H1 (cell line): ENCODE data around the gene IL16. TPM values are rescaled to one million over a fixed set of nuclear protein-coding genes. Genes with fewer than 3 reads are reported as not detected.

Source experiments
- CTCF ChIA-PET: fragments of 300-600 bp; sonication (Branson Sonifier 250); formaldehyde crosslinking; loops from one replicate; lab custom pipeline; 2021; ENCODE audit not compliant: partially characterized antibody; lab: Charles Lee
- POLR2A ChIA-PET: fragments of 300-600 bp; sonication (Branson Sonifier 250); formaldehyde crosslinking; loops from one replicate; lab custom pipeline; 2021; ENCODE audit warnings: inconsistent platforms; ENCODE audit not compliant: partially characterized antibody; lab: Charles Lee
- DNase-seq, 2 experiments: peaks; one replicate each; pipeline versions ENCODE4 v3.0.0 to v3.0.0-alpha.2; 2010 to 2022; ENCODE audit warnings: low spot score in 2 of 2, low read depth in 1 of 2, mixed read lengths in 1 of 2
- FAIRE-seq: peaks from 2 replicates; lab custom pipeline; 2011; peaks lifted over from hg19 to GRCh38; lab: Jason Lieb, UNC
- H2AFZ ChIP-seq: 2 replicates; pipeline ENCODE4 v1.8.1; 2012; ENCODE audit warnings: low read length, inconsistent platforms
- H2AK5ac ChIP-seq: 2 replicates; pipeline ENCODE4 v1.6.1; 2013; ENCODE audit warnings: low read depth, low read length
- H2BK120ac ChIP-seq: replicated peaks from 2 replicates; pipeline ENCODE3; 2013; ENCODE audit warnings: low read depth, low read length, inconsistent platforms
- H2BK12ac ChIP-seq: 2 replicates; pipeline ENCODE4 v1.6.1; 2013; ENCODE audit warnings: low read depth, low read length
- H2BK15ac ChIP-seq: 2 replicates; pipeline ENCODE4 v1.6.1; 2013; ENCODE audit warnings: low read length
- H2BK20ac ChIP-seq: 2 replicates; pipeline ENCODE4 v1.6.1; 2013; ENCODE audit warnings: low read length
- H2BK5ac ChIP-seq: 2 replicates; pipeline ENCODE4 v1.6.1; 2013; ENCODE audit warnings: low read depth, low read length
- H3K14ac ChIP-seq: 2 replicates; pipeline ENCODE4 v1.6.1; 2013; ENCODE audit warnings: inconsistent platforms; ENCODE audit not compliant: insufficient read length
- H3K18ac ChIP-seq: 2 replicates; pipeline ENCODE4 v1.6.1; 2013; ENCODE audit warnings: low read length; ENCODE audit errors: extremely low read depth
- H3K23ac ChIP-seq: 2 replicates; pipeline ENCODE4 v1.6.1; 2013; ENCODE audit warnings: inconsistent platforms; ENCODE audit not compliant: insufficient read length
- H3K23me2 ChIP-seq: 2 replicates; pipeline ENCODE4 v1.6.1; 2013; ENCODE audit warnings: low read depth, low read length
- H3K27ac ChIP-seq: 2 replicates; pipeline ENCODE4 v1.6.1; 2011; ENCODE audit warnings: low read depth, low read length, inconsistent platforms
- H3K27me3 ChIP-seq, 4 experiments: replicated peaks in 1 of 4; 1 replicate in 1 of 4; 2 replicates in 3 of 4; pipeline versions ENCODE4 v1.6.1 to v1.8.1; 2011 to 2013; ENCODE audit warnings: low read length in 3 of 4, mild to moderate bottlenecking in 3 of 4, inconsistent platforms in 2 of 4, mixed read lengths in 2 of 4, moderate library complexity in 1 of 4; ENCODE audit not compliant: control insufficient read depth in 3 of 4, insufficient read depth in 3 of 4; ENCODE audit errors: extremely low read depth in 1 of 4
- H3K36me3 ChIP-seq, 4 experiments: 2 replicates each; pipeline versions ENCODE4 v1.6.1 to v1.8.1; 2011 to 2013; ENCODE audit warnings: mild to moderate bottlenecking in 4 of 4, low read length in 3 of 4, moderate library complexity in 2 of 4, control low read depth in 1 of 4, inconsistent platforms in 1 of 4; ENCODE audit not compliant: insufficient read depth in 4 of 4, control insufficient read depth in 2 of 4
- H3K4ac ChIP-seq: replicated peaks from 2 replicates; pipeline ENCODE3; 2013; ENCODE audit warnings: low read length, low read depth, mixed read lengths, inconsistent platforms; ENCODE audit not compliant: insufficient read length
- H3K4me1 ChIP-seq, 4 experiments: replicated peaks in 1 of 4; 1 replicate in 1 of 4; 2 replicates in 3 of 4; pipeline versions ENCODE4 v1.6.1 to v1.8.1; 2011 to 2013; ENCODE audit warnings: low read length in 3 of 4, inconsistent platforms in 2 of 4, mixed read lengths in 1 of 4; ENCODE audit not compliant: insufficient read depth in 4 of 4, control insufficient read depth in 3 of 4
- H3K4me2 ChIP-seq, 2 experiments: 2 replicates each; pipeline versions ENCODE4 v1.6.1 to v1.8.1; 2011 to 2013; ENCODE audit warnings: low read depth in 2 of 2, low read length in 2 of 2, control low read depth in 1 of 2, inconsistent platforms in 1 of 2, mild to moderate bottlenecking in 1 of 2; ENCODE audit not compliant: insufficient read depth in 1 of 2
- H3K4me3 ChIP-seq, 4 experiments: fragments of 200-600, 300-600 bp in 1 of 4; sonication (generic), shearing (Covaris generic), sonication (Bioruptor Twin) in 1 of 4; 2 replicates each; pipeline versions ENCODE4 v1.5.1 to v1.8.1; 2011 to 2016; ENCODE audit warnings: low read length in 4 of 4, low read depth in 3 of 4, control low read depth in 2 of 4, inconsistent platforms in 2 of 4, mild to moderate bottlenecking in 2 of 4, mixed read lengths in 1 of 4, moderate library complexity in 1 of 4; ENCODE audit not compliant: insufficient read depth in 2 of 4; ENCODE audit errors: extremely low read depth in 1 of 4
- H3K56ac ChIP-seq: replicated peaks from 2 replicates; pipeline ENCODE3; 2013; ENCODE audit warnings: low read depth, mild to moderate bottlenecking, mixed read lengths, low read length, inconsistent platforms; ENCODE audit not compliant: insufficient read length
- H3K79me1 ChIP-seq: 2 replicates; pipeline ENCODE4 v1.6.1; 2013; ENCODE audit warnings: low read depth, low read length, control low read depth
- H3K79me2 ChIP-seq, 2 experiments: 2 replicates each; pipeline versions ENCODE4 v1.6.1 to v1.8.1; 2012 to 2013; ENCODE audit warnings: low read length in 2 of 2, mild to moderate bottlenecking in 2 of 2, inconsistent platforms in 1 of 2; ENCODE audit not compliant: insufficient read depth in 2 of 2, control insufficient read depth in 1 of 2
- H3K9ac ChIP-seq, 4 experiments: replicated peaks in 1 of 4; 1 replicate in 1 of 4; 2 replicates in 3 of 4; pipeline versions ENCODE4 v1.6.1 to v1.8.1; 2011 to 2013; ENCODE audit warnings: low read depth in 3 of 4, low read length in 3 of 4, control low read depth in 2 of 4, mild to moderate bottlenecking in 2 of 4, moderate library complexity in 2 of 4, inconsistent platforms in 1 of 4; ENCODE audit errors: extremely low read depth in 1 of 4
- H3K9me3 ChIP-seq, 2 experiments: 2 replicates each; pipeline versions ENCODE4 v1.6.1 to v1.8.1; 2012 to 2013; ENCODE audit warnings: mild to moderate bottlenecking in 2 of 2, moderate library complexity in 2 of 2, control low read depth in 1 of 2, inconsistent platforms in 1 of 2, low read depth in 1 of 2, low read length in 1 of 2, mixed read lengths in 1 of 2; ENCODE audit not compliant: insufficient read depth in 2 of 2
- H4K20me1 ChIP-seq, 2 experiments: replicated peaks in 1 of 2; 2 replicates each; pipeline versions ENCODE3 to v1.8.1; 2011 to 2013; ENCODE audit warnings: inconsistent platforms in 2 of 2, low read length in 2 of 2, mild to moderate bottlenecking in 1 of 2; ENCODE audit not compliant: insufficient read depth in 2 of 2, control insufficient read depth in 1 of 2
- H4K5ac ChIP-seq: 2 replicates; pipeline ENCODE4 v1.6.1; 2013; ENCODE audit warnings: low read length, low read depth, mixed read lengths, inconsistent platforms; ENCODE audit not compliant: insufficient read length
- H4K8ac ChIP-seq: 2 replicates; pipeline ENCODE4 v1.8.0; 2013; ENCODE audit warnings: mild to moderate bottlenecking, moderate library complexity, low read length, inconsistent platforms; ENCODE audit not compliant: insufficient read depth; ENCODE audit errors: extremely low read depth
- H4K91ac ChIP-seq: replicated peaks from 2 replicates; pipeline ENCODE3; 2013; ENCODE audit warnings: low read length, mixed read lengths, inconsistent platforms; ENCODE audit not compliant: insufficient read length
- ASH2L ChIP-seq: fragments of 200-600, 300-600 bp; sonication (generic); IDR thresholded peaks from one replicate; pipeline ENCODE4 v1.7.1; 2017; ENCODE audit warnings: low read length
- CHD1 ChIP-seq: IDR thresholded peaks from 2 replicates; pipeline ENCODE4 v1.6.1; 2012; ENCODE audit warnings: low read depth, low read length, improper control_type of control experiment
- KDM4A ChIP-seq: IDR thresholded peaks from one replicate; pipeline ENCODE4 v1.7.1; 2012; ENCODE audit warnings: low read depth, mild to moderate bottlenecking, moderate library complexity, low read length, inconsistent platforms; ENCODE audit not compliant: severe bottlenecking
- RFX5 ChIP-seq: IDR thresholded peaks from 2 replicates; pipeline ENCODE4 v1.6.1; 2011; ENCODE audit warnings: low read depth, low read length, improper control_type of control experiment, borderline replicate concordance
- WGBS, 2 experiments: shearing (Covaris generic) in 1 of 2; methylation state at CpG; one replicate each; pipeline versions ENCODE4 v1.1.6 to v1.1.7; 2013 to 2015; ENCODE audit warnings: low lambda C conversion rate in 2 of 2, mixed read lengths in 2 of 2, inconsistent platforms in 1 of 2, low coverage in 1 of 2, missing lambda C conversion rate in 1 of 2; ENCODE audit not compliant: insufficient replicate concordance in 2 of 2, insufficient coverage in 1 of 2, insufficient read length in 1 of 2; ENCODE audit errors: extremely low coverage in 1 of 2, missing lambda C conversion rate in 1 of 2; 5-methylcytosine and 5-hydroxymethylcytosine counted together
- polyA plus RNA-seq, 7 experiments: library from polyadenylated mRNA; depleted of rRNA in 3 of 7; stranded (reverse) in 5 of 7; unstranded in 2 of 7; fragments of >200 nt in 5 of 7; fragments of 200-250 nt in 2 of 7; gene quantifications; 1 replicate in 5 of 7; 2 replicates in 1 of 7; 4 replicates in 1 of 7; pipeline versions ENCODE4 v1.2.1 to v1.2.3, GENCODE V29; 2011 to 2013; ENCODE audit warnings: missing spikeins in 2 of 7, mixed read lengths in 2 of 7
- total RNA-seq: library from RNA; stranded (reverse); fragmentation: NEBNext Ultra II Directional; extraction: Animal tissue kit (Norgen Biotek cat#: 25700); gene quantifications from 2 replicates; pipeline ENCODE4 v1.2.1, GENCODE V29; 2021

IL16 gene
- total and polyA plus RNA-seq, 2 of the 8 experiments (the other 6 are each of a cell fraction or from before 2014, with no cell fraction given), result 0.03 to 0.09 TPM

GRCh38 chr15:81209635-81210034 lies 13.0 kb downstream of the IL16 start:
- Histone ChIP-seq H4K91ac (no peak overlapping the region), H2AK5ac (no peak overlapping the region), H3K4me2 (no peak overlapping the region), H3K4me3 (no peak overlapping the region), H3K27me3 (no peaks in the 10 kb centered on the region), H3K79me1 (no peaks in the 10 kb centered on the region), H4K20me1 (no peaks in the 10 kb centered on the region), H2BK15ac (no peak overlapping the region), H2BK20ac (no peak overlapping the region), H2BK12ac (no peak overlapping the region), H3K23ac (no peak overlapping the region), H2AFZ (no peak overlapping the region), H3K14ac (no peak overlapping the region), H3K56ac (no peak overlapping the region), H3K36me3 (no peaks in the 10 kb centered on the region), H3K27ac (no peak overlapping the region), H4K8ac (no peak overlapping the region), H2BK120ac (no peak overlapping the region), H2BK5ac (no peak overlapping the region), H3K4ac (no peak overlapping the region), H3K4me1 (no peaks in the 10 kb centered on the region), H4K5ac (no peak overlapping the region), H3K23me2 (no peaks in the 10 kb centered on the region), H3K79me2 (no peaks in the 10 kb centered on the region), H3K18ac (no peak overlapping the region), H3K9me3 (0 out of 4 replicates have a peak, but pooled peaks cover 0 to 3% of the 10 kb centered on the region in 2 experiments), H3K9ac (no peak overlapping the region)
- POLR2A ChIA-PET, result no interaction called here
- CTCF ChIA-PET, result no interaction called here
- 84% methylated on average over 5 of the region's 5 CpGs; no CpG with 5 or more reads in 1 of the 2 experiments for WGBS, 2 experiments
- no peak for FAIRE-seq
- no peak for DNase-seq
- TF ChIP-seq CHD1 (no peak), RFX5 (no peak), ASH2L (no peak), KDM4A (no peak)
- TF ChIP-seq, all 59 proteins: peak for 0
